ENCODE results near the gene AKAP9. TPM values are rescaled to one million over a fixed set of nuclear protein-coding genes. Genes with fewer than 3 reads are reported as not detected.

AKAP9 gene
- total RNA-seq, 4 donors from 2014 or later: 49.7 to 82.6 (median 55.8) TPM

GRCh38 chr7:92057375-92057774 is 116.7 kb downstream of the AKAP9 start:
- peaks cover 0 to 79% (median 0%) of the 10 kb centered on the region in 3 donors for H3K4me1 ChIP-seq
- DNase-seq: no peak

GRCh38 chr7:92058040-92058439 is 117.4 kb downstream of the AKAP9 start:
- no peak for DNase-seq
- Histone ChIP-seq H3K36me3 (peaks cover 0 to 22% (median 0%) of the 10 kb centered on the region in 3 donors), H3K4me3 (peak overlapping the region in 2 of 4 donors; percentile 15 to 18), H3K27ac (peak overlapping the region in 3 of 4 donors; percentile 48 to 84 (median 78)), H3K4me1 (peaks cover 0 to 78% (median 0%) of the 10 kb centered on the region in 3 donors), H3K27me3 (no peaks in the 10 kb centered on the region), H3K9me3 (no peaks in the 10 kb centered on the region)
- WGBS, 2 donors: 43 to 57% methylated on average over 5 of the region's 5 CpGs
- intact Hi-C loops (cut with DNase I): no loop called here
- no peak for TF ChIP-seq POLR2A (IDR thresholded peaks at IDR 0.05)
- TF ChIP-seq CTCF (IDR thresholded peaks at IDR 0.05): no peak

More at GRCh38 chr7:92057375-92057774, 116.7 kb downstream of the AKAP9 start:
- H3K27me3 ChIP-seq: no peaks in the 10 kb centered on the region
- WGBS, 2 donors: 30 to 52% methylated on average over 2 of the region's 2 CpGs
- H3K36me3 ChIP-seq: peaks cover 0 to 22% (median 0%) of the 10 kb centered on the region in 3 donors
- no peak for TF ChIP-seq POLR2A (IDR thresholded peaks at IDR 0.05)
- no peaks in the 10 kb centered on the region for H3K9me3 ChIP-seq
- peak overlapping the region; percentile 10 to 84 (median 71) for H3K27ac ChIP-seq
- intact Hi-C loops (cut with DNase I): no loop called here
- H3K4me3 ChIP-seq: peak overlapping the region in 2 of 4 donors; percentile 15 to 18

GRCh38 chr7:92058899-92059298 is 118.2 kb downstream of the AKAP9 start:
- WGBS, 2 donors: 82 to 94% methylated on average over 2 of the region's 2 CpGs
- Histone ChIP-seq H3K4me3 (peak overlapping the region in 2 of 4 donors; percentile 15 to 18), H3K4me1 (peaks cover 0 to 69% (median 0%) of the 10 kb centered on the region in 3 donors), H3K36me3 (peaks cover 0 to 24% (median 0%) of the 10 kb centered on the region in 3 donors), H3K27ac (peak overlapping the region in 3 of 4 donors; percentile 25 to 84 (median 78)), H3K9me3 (no peaks in the 10 kb centered on the region), H3K27me3 (no peaks in the 10 kb centered on the region)
- intact Hi-C loops (cut with DNase I): no loop called here
- no peak for DNase-seq
- TF ChIP-seq POLR2A (IDR thresholded peaks at IDR 0.05): no peak
- TF ChIP-seq CTCF (IDR thresholded peaks at IDR 0.05): no peak

- Histone ChIP-seq H3K9me3 (no peaks in the 10 kb centered on the region), H3K36me3 (peaks cover 0 to 44% (median 0%) of the 10 kb centered on the region in 3 donors), H3K27me3 (no peaks in the 10 kb centered on the region), H3K4me3 (no peak overlapping the region), H3K4me1 (peaks cover 0 to 54% (median 0%) of the 10 kb centered on the region in 3 donors), H3K27ac (peak overlapping the region in 3 of 4 donors; percentile 14 to 63 (median 48))
- TF ChIP-seq CTCF (IDR thresholded peaks at IDR 0.05) (no peak), POLR2A (IDR thresholded peaks at IDR 0.05) (no peak)
- DNase-seq: no peak
- WGBS, 2 donors: 33 to 70% methylated on average over 5 of the region's 5 CpGs
- intact Hi-C loops (cut with DNase I): no loop called here
These were observed 120.5 kb downstream of the AKAP9 start for GRCh38 chr7:92061154-92061553.

GRCh38 chr7:92064438-92065029 is 123.9 kb downstream of the AKAP9 start:
- Histone ChIP-seq H3K27me3 (no peaks in the 10 kb centered on the region), H3K9me3 (no peaks in the 10 kb centered on the region), H3K4me3 (no peak overlapping the region), H3K4me1 (peaks cover 0 to 23% (median 0%) of the 10 kb centered on the region in 3 donors), H3K27ac (no peak overlapping the region), H3K36me3 (peaks cover 0 to 75% (median 0%) of the 10 kb centered on the region in 3 donors)
- intact Hi-C loops (cut with DNase I): no loop called here
- no peak for DNase-seq
- WGBS, 2 donors: 85 to 95% methylated on average over 2 of the region's 2 CpGs
- no peak for TF ChIP-seq POLR2A (IDR thresholded peaks at IDR 0.05)
- no peak for TF ChIP-seq CTCF (IDR thresholded peaks at IDR 0.05)

All from esophagus squamous epithelium (tissue), 5 donors.